Motor neuron (in vitro differentiated cells): ENCODE measurements around the gene USP19. TPM values are rescaled to one million over a fixed set of nuclear protein-coding genes. Genes with fewer than 3 reads are reported as not detected.

Experiments
- ATAC-seq, 8 experiments: fragments of 200-7000 bp; cut with Tn5 transposase; replicated peaks in 6 of 8; 2 replicates each; pipeline ENCODE4 v1.8.0; 2021; ENCODE audit warnings: mild to moderate bottlenecking in 8 of 8, moderate library complexity in 8 of 8
- H3K27ac ChIP-seq, 2 donors: fragments of 250-450 bp; sonication (Bioruptor Pico); 2 replicates each; pipeline ENCODE4 v1.9.0; 2021; ENCODE audit warnings: antibody characterized with exemption in 2 of 2, mild to moderate bottlenecking in 2 of 2, moderate library complexity in 1 of 2
- H3K4me1 ChIP-seq, 2 donors: fragments of 250-450 bp; sonication (Bioruptor Pico); replicated peaks in 1 of 2; 2 replicates each; pipeline ENCODE4 v1.6.1; 2021; ENCODE audit warnings: antibody characterized with exemption in 2 of 2, mild to moderate bottlenecking in 2 of 2, moderate library complexity in 1 of 2
- H3K4me3 ChIP-seq, 5 donors: fragments of 250-450 bp; sonication (Bioruptor Pico); 2 replicates each; pipeline ENCODE4 v1.9.0; 2021; ENCODE audit warnings: antibody characterized with exemption in 5 of 5, mild to moderate bottlenecking in 5 of 5, moderate library complexity in 4 of 5
- WGBS, 10 experiments: fragments of 450-650 bp; shearing (Covaris generic); methylation state at CpG; one replicate each; pipeline ENCODE4 v1.0.0; 2022; 5-methylcytosine and 5-hydroxymethylcytosine counted together
- in situ Hi-C, 9 experiments: fragments of 400-800 bp; cut with MboI; loops; one replicate each; pipeline ENCODE4 v1.15.0; 2021; ENCODE audit warnings: low sequenced_read_pairs in 9 of 9, low pct_unique_long_range_greater_than_20kb in 2 of 9; ENCODE audit not compliant: unreplicated experiment in 9 of 9
- total RNA-seq, 8 experiments: library from RNA; unstranded; fragments of 300-600 nt; gene quantifications; 2 replicates each; pipeline versions ENCODE4 v1.2.3 to v1.2.4, GENCODE V29; 2022

USP19 gene
- total RNA-seq, 8 experiments from 2014 or later, result 29.9 to 64.7 (median 36.3) TPM

GRCh38 chr3:49079270-49079669 is 41.4 kb downstream of the USP19 start:
- no peak for ATAC-seq
- WGBS, 10 experiments, result 78 to 100% (median 90%) methylated on average over 1 to 2 of the region's 2 CpGs
- Histone ChIP-seq H3K4me1 (no peaks in the 10 kb centered on the region), H3K27ac (no peak overlapping the region), H3K4me3 (no peak overlapping the region)
- in situ Hi-C loops, result no loop called here

DNA sequence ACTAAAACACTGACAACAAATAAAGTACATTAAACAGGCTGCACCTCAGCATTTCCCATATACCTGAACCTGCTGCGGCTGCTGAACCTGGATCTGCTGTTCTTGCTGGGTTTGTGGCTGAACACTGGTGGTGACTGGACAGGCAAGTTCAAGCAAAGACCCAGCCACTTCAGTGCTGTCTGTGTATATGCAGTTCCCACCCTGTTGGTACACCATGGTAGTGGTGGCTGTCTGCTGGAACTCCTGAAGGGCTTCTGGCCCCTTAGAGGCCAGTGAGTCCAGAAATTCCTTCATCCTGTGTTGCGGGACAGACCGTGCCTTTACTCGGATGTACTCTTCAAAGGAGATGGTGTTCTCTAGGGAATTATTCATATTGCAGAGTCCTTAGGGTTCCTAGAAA is 44.0 kb downstream of the USP19 start:
- Histone ChIP-seq H3K27ac (no peak overlapping the region), H3K4me3 (no peak overlapping the region), H3K4me1 (no peaks in the 10 kb centered on the region)
- in situ Hi-C loops, result no loop called here
- peak in 2 of 8 experiments; percentile 40 to 68 for ATAC-seq
- 68 to 100% (median 95%) methylated on average over 1 to 4 of the region's 4 CpGs; no CpG with 5 or more reads in 1 of the 10 experiments for WGBS, 10 experiments

- no peak overlapping the region for H3K4me3 ChIP-seq
- H3K27ac ChIP-seq, result no peak overlapping the region
- ATAC-seq, result no peak
- in situ Hi-C loops, result no loop called here
- no peaks in the 10 kb centered on the region for H3K4me1 ChIP-seq
- 100% methylated on average over 1 to 3 of the region's 13 CpGs; no CpG with 5 or more reads in 6 of the 10 experiments for WGBS, 10 experiments
Observed at GRCh38 chr3:49076116-49076515, 44.5 kb downstream of the USP19 start.

Other genes starting within 250 kb of the USP19 start
- gene SLC25A20, start 221.9 kb downstream of the USP19 start, total RNA-seq, result 10 to 100 TPM in 7 of 8 experiments, 1 to 10 TPM in 1; 7.8 to 22.6 (median 17.9) TPM
- gene ARIH2, start 202.0 kb downstream of the USP19 start, total RNA-seq, result 100 to 1,000 TPM in 2 of 8 experiments, 10 to 100 TPM in 6; 42.4 to 111 (median 68.1) TPM
- 10 to 100 TPM in 7 of 8 experiments, 1 to 10 TPM in 1; 4.9 to 94.0 (median 29.6) TPM for gene P4HTM, start 130.6 kb downstream of the USP19 start, total RNA-seq
- gene WDR6, start 113.4 kb downstream of the USP19 start, total RNA-seq, result 100 to 1,000 TPM in 5 of 8 experiments, 10 to 100 TPM in 3; 52.2 to 209 (median 110) TPM
- 10 to 100 TPM; 13.9 to 56.7 (median 26.2) TPM for gene DALRD3, start 102.2 kb downstream of the USP19 start, total RNA-seq
- 100 to 1,000 TPM in 2 of 8 experiments, 10 to 100 TPM in 6; 36.3 to 102 (median 70.3) TPM for gene NDUFAF3, start 98.7 kb downstream of the USP19 start, total RNA-seq
- 100 to 1,000 TPM; 175 to 414 (median 331) TPM for gene IMPDH2, start 91.4 kb downstream of the USP19 start, total RNA-seq
- gene QRICH1, start 26.8 kb downstream of the USP19 start, total RNA-seq, result 10 to 100 TPM; 41.4 to 95.3 (median 71.4) TPM
- gene QARS1, start 16.1 kb downstream of the USP19 start, total RNA-seq, result 100 to 1,000 TPM; 121 to 354 (median 195) TPM
- 100 to 1,000 TPM in 4 of 8 experiments, 10 to 100 TPM in 4; 26.3 to 559 (median 110) TPM for gene LAMB2, start 12.2 kb upstream of the USP19 start, total RNA-seq
- gene CCDC71, start 45.5 kb upstream of the USP19 start, total RNA-seq, result 10 to 100 TPM; 18.1 to 34.1 (median 25.2) TPM
- 10 to 100 TPM; 18.5 to 83.7 (median 37.7) TPM for gene KLHDC8B, start 50.8 kb upstream of the USP19 start, total RNA-seq
- 10 to 100 TPM in 1 of 8 experiments, 1 to 10 TPM in 7; 1.7 to 12.6 (median 5.0) TPM for gene C3orf62, start 156.4 kb upstream of the USP19 start, total RNA-seq
- gene USP4, start 219.2 kb upstream of the USP19 start, total RNA-seq, result 10 to 100 TPM; 14.5 to 56.9 (median 20.0) TPM
- gene GPX1, start 237.5 kb upstream of the USP19 start, total RNA-seq, result 100 to 1,000 TPM; 101 to 243 (median 153) TPM